OCI-LY7 (cell line): ENCODE data around the gene KDM6A. TPM values are rescaled to one million over a fixed set of nuclear protein-coding genes. Genes with fewer than 3 reads are reported as not detected.

Source experiments
- BruUV-seq: library from RNA; stranded (reverse); fragments of 400-500 nt; replicated peaks from 2 replicates; lab custom pipeline; 2021; lab: Mats Ljungman, UMichigan
- CTCF ChIA-PET: fragments of 300-600 bp; sonication (Branson Sonifier 250); formaldehyde crosslinking; loops from one replicate; lab custom pipeline; 2022; ENCODE audit warnings: antibody characterized with exemption; ENCODE audit not compliant: unreplicated experiment; lab: Charles Lee
- POLR2A ChIA-PET: fragments of 300-600 bp; sonication (Branson Sonifier 250); formaldehyde crosslinking; loops from one replicate; lab custom pipeline; 2022; ENCODE audit warnings: antibody characterized with exemption; lab: Charles Lee
- DNase-seq: peaks from one replicate; pipeline ENCODE4 v3.0.0-alpha.2; 2015; ENCODE audit warnings: low spot score
- H2AFZ ChIP-seq: fragments of 200-600 bp; sonication (generic), shearing (Covaris generic); 2 replicates; pipeline ENCODE4 v1.6.1; 2014; ENCODE audit warnings: mild to moderate bottlenecking, antibody characterized with exemption, low read length, moderate library complexity
- H3K27ac ChIP-seq: fragments of 200-600 bp; sonication (generic); 2 replicates; pipeline ENCODE4 v1.5.1; 2014; ENCODE audit warnings: mixed run types, low read depth, mild to moderate bottlenecking, moderate library complexity, low read length, inconsistent platforms; ENCODE audit not compliant: poor library complexity, severe bottlenecking
- H3K36me3 ChIP-seq: fragments of 200-600 bp; sonication (generic); 2 replicates; pipeline ENCODE4 v1.6.1; 2014; ENCODE audit warnings: mild to moderate bottlenecking, antibody characterized with exemption, low read length, moderate library complexity, mixed read lengths; ENCODE audit not compliant: insufficient read depth
- H3K4me1 ChIP-seq: fragments of 200-600 bp; sonication (generic); 2 replicates; pipeline ENCODE4 v1.5.1; 2014; ENCODE audit warnings: mild to moderate bottlenecking, low read length; ENCODE audit not compliant: insufficient read depth, poor library complexity, severe bottlenecking
- H3K4me2 ChIP-seq: fragments of 200-600 bp; sonication (generic); 2 replicates; pipeline ENCODE4 v1.6.1; 2014; ENCODE audit warnings: mild to moderate bottlenecking, low read length
- H3K4me3 ChIP-seq: fragments of 200-600 bp; sonication (generic); 2 replicates; pipeline ENCODE4 v1.5.1; 2014; ENCODE audit warnings: mild to moderate bottlenecking, low read depth, low read length; ENCODE audit not compliant: poor library complexity, severe bottlenecking
- H3K79me2 ChIP-seq: fragments of 200-600 bp; sonication (generic); 2 replicates; pipeline ENCODE4 v1.6.1; 2016; ENCODE audit warnings: low read depth, mild to moderate bottlenecking, low read length, moderate library complexity, mixed read lengths; ENCODE audit not compliant: insufficient read depth
- H3K9me2 ChIP-seq: fragments of 200-600 bp; sonication (generic); 2 replicates; pipeline ENCODE4 v1.6.1; 2016; ENCODE audit warnings: mild to moderate bottlenecking, low read length, mixed read lengths; ENCODE audit not compliant: insufficient read depth
- H3K9me3 ChIP-seq: fragments of 200-600 bp; sonication (generic); 2 replicates; pipeline ENCODE4 v1.6.1; 2014; ENCODE audit warnings: mild to moderate bottlenecking, mixed run types, low read length, mixed read lengths
- H4K20me1 ChIP-seq: fragments of 200-600 bp; sonication (generic); 2 replicates; pipeline ENCODE4 v1.6.1; 2014; ENCODE audit warnings: mild to moderate bottlenecking, antibody characterized with exemption, low read length, moderate library complexity, mixed read lengths; ENCODE audit not compliant: insufficient read depth
- CTCF ChIP-seq: fragments of 200-600 bp; sonication (generic); conservative IDR thresholded peaks from 2 replicates; pipeline ENCODE4 v1.5.1; 2014; ENCODE audit warnings: mild to moderate bottlenecking, antibody characterized with exemption, low read length, moderate library complexity, mixed read lengths
- EZH2phosphoT487 ChIP-seq: fragments of 200-600 bp; sonication (generic); IDR thresholded peaks from 2 replicates; pipeline ENCODE4 v1.6.1; 2018; ENCODE audit warnings: low read depth, borderline replicate concordance, mild to moderate bottlenecking, mixed run types, antibody characterized with exemption, low read length, moderate library complexity, mixed read lengths
- intact Hi-C: fragments of 100-400 bp; cut with micrococcal nuclease; formaldehyde crosslinking; loops from one replicate; pipeline ENCODE4 v1.10.0; 2022; ENCODE audit not compliant: unreplicated experiment
- total RNA-seq, 2 experiments: library from RNA; depleted of rRNA in 1 of 2; stranded (reverse); fragments of >200 nt in 1 of 2; shearing (Covaris generic) in 1 of 2; gene quantifications; 2 replicates each; pipeline ENCODE4 v1.2.3, GENCODE V29; 2014 to 2022

Gene KDM6A
- total RNA-seq, 2 experiments from 2014 or later = 20.5 to 23.4 TPM

GRCh38 chrX:44980883-44981282 is 107.9 kb downstream of the KDM6A start:
- no peaks in the 10 kb centered on the region for H4K20me1 ChIP-seq
- H3K9me3 ChIP-seq = no peaks in the 10 kb centered on the region
- BruUV-seq = no TSS peak
- peaks cover 17% of the 10 kb centered on the region for H3K36me3 ChIP-seq
- intact Hi-C loops = no loop called here
- no peak for DNase-seq
- no peak overlapping the region for H3K27ac ChIP-seq
- no peak overlapping the region for H3K4me3 ChIP-seq
- TF ChIP-seq EZH2phosphoT487 = no peak
- TF ChIP-seq CTCF = no peak
- ChIA-PET POLR2A (interaction anchor here (1.1 kb wide), 1 partner anchor 108 kb away, joined by 6 read pairs; the partner anchor contains the start of gene KDM6A), CTCF (no interaction called here)
- no peaks in the 10 kb centered on the region for H3K4me1 ChIP-seq
- no peaks in the 10 kb centered on the region for H3K9me2 ChIP-seq
- H2AFZ ChIP-seq = no peak overlapping the region
- H3K79me2 ChIP-seq = peaks cover 14% of the 10 kb centered on the region; the same call in 1 of the 2 replicates
- H3K4me2 ChIP-seq = no peak overlapping the region

DNA sequence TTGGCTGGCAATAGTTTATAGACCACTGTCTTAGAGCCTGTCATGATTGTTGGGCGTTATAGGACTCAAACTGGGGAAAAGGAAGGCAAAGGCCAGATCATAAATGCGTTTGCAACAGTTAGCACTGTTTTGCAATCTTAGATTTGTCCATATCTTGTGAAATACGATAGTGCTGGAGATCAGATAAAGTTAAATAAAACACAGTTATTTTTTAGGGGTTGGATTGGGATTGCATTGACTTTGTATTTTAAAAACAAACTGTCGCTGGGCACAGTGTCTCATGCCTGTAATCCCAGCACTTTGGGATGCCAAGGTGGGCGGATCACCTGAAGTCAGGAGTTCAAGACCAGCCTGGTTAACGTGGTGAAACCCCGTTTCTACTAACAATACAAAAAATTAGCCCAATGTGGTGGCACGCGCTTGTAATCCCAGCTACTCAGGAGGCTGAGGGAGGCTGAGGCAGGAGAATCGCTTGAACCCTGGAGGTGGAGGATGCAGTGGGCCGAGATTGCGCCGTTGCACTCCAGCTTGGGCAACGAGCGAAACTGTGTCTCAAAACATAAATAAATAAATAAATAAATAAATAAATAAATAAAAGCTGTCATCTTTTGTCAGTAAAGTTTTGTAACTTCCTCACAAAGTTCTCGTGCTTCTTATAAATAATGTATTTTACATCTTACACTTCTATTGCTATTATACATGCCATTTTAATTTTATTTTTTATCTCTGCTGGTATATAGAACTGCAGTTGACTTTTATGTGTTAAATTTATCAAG is 117.2 kb downstream of the KDM6A start:
- BruUV-seq = no TSS peak
- H3K4me3 ChIP-seq = no peak overlapping the region
- H3K27ac ChIP-seq = no peak overlapping the region
- H3K79me2 ChIP-seq = no peaks in the 10 kb centered on the region; the same call in 1 of the 2 replicates
- no peaks in the 10 kb centered on the region for H3K9me2 ChIP-seq
- no peaks in the 10 kb centered on the region for H3K4me1 ChIP-seq
- H3K36me3 ChIP-seq = peaks cover 3% of the 10 kb centered on the region; the same call in 1 of the 2 replicates
- no peak overlapping the region for H3K4me2 ChIP-seq
- no peak for TF ChIP-seq CTCF
- TF ChIP-seq EZH2phosphoT487 = no peak
- intact Hi-C loops = no loop called here
- no peaks in the 10 kb centered on the region for H4K20me1 ChIP-seq
- no peak overlapping the region for H2AFZ ChIP-seq
- no peaks in the 10 kb centered on the region for H3K9me3 ChIP-seq
- ChIA-PET CTCF (no interaction called here), POLR2A (no interaction called here)
- no peak for DNase-seq

DNA sequence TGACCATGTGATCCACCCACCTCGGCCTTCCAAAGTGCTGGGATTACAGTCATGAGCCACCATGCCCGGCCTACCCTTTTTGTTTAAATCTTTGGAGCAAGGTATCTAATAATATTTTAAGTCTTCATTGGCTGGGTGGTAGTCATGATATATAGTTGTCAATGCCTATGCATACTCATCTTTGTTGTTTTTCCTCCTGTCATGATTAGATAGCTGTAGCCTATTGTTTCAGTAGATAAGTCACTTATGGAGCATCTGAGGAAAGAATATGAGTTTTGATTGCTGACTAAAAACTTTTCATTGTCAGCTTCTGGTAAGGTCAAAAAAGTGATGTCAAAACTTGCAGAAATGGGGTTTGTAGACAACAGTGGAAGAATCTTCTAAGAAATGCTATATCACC is 119.8 kb downstream of the KDM6A start:
- BruUV-seq = no TSS peak
- Histone ChIP-seq H3K9me2 (no peaks in the 10 kb centered on the region), H3K27ac (no peak overlapping the region), H3K9me3 (no peaks in the 10 kb centered on the region), H3K79me2 (no peaks in the 10 kb centered on the region; the same call in 1 of the 2 replicates), H3K4me2 (no peak overlapping the region), H3K36me3 (peaks cover 3% of the 10 kb centered on the region; the same call in 1 of the 2 replicates), H4K20me1 (no peaks in the 10 kb centered on the region), H2AFZ (no peak overlapping the region), H3K4me1 (no peaks in the 10 kb centered on the region), H3K4me3 (no peak overlapping the region)
- DNase-seq = no peak
- CTCF ChIA-PET = no interaction called here
- intact Hi-C loops = no loop called here
- TF ChIP-seq EZH2phosphoT487 (no peak), CTCF (no peak)
- POLR2A ChIA-PET = no interaction called here
